AG08396 (cell line): ENCODE measurements around the gene COL4A2.

Experiments
- DNase-seq: peaks from one replicate; pipeline ENCODE4 v3.0.0; 2012; ENCODE audit warnings: low spot score, mixed read lengths

The COL4A2 gene

GRCh38 chr13:110290153-110290552 is 16.9 kb upstream of the COL4A2 start:
- DNase-seq, result no peak

GRCh38 chr13:110290826-110291225 is 16.3 kb upstream of the COL4A2 start:
- no peak for DNase-seq

- no peak for DNase-seq
Observed at GRCh38 chr13:110291286-110291685, 15.8 kb upstream of the COL4A2 start.

GRCh38 chr13:110293037-110293436 is 14.0 kb upstream of the COL4A2 start:
- DNase-seq, result no peak

GRCh38 chr13:110293649-110294048 is 13.4 kb upstream of the COL4A2 start:
- no peak for DNase-seq

- DNase-seq, result no peak
Observed at GRCh38 chr13:110294146-110294545, 12.9 kb upstream of the COL4A2 start.

GRCh38 chr13:110294622-110295021 is 12.5 kb upstream of the COL4A2 start:
- no peak for DNase-seq

GRCh38 chr13:110297011-110297410 is 10.1 kb upstream of the COL4A2 start:
- no peak for DNase-seq

- no peak for DNase-seq
Observed at GRCh38 chr13:110297766-110298504, 9.1 kb upstream of the COL4A2 start.

GRCh38 chr13:110298505-110299282 is 8.4 kb upstream of the COL4A2 start:
- DNase-seq, result no peak

- DNase-seq, result no peak
Observed at GRCh38 chr13:110299283-110299840, 7.7 kb upstream of the COL4A2 start.

- DNase-seq, result no peak
Observed at GRCh38 chr13:110300090-110300815, 6.8 kb upstream of the COL4A2 start.

GRCh38 chr13:110301083-110301482 is 6.0 kb upstream of the COL4A2 start:
- DNase-seq, result no peak

- peak; percentile 80 for DNase-seq
Observed at GRCh38 chr13:110301606-110302553, 5.2 kb upstream of the COL4A2 start.

GRCh38 chr13:110302997-110303396 is 4.1 kb upstream of the COL4A2 start:
- no peak for DNase-seq

- DNase-seq, result no peak
Observed at GRCh38 chr13:110303644-110304043, 3.4 kb upstream of the COL4A2 start.

GRCh38 chr13:110304256-110304655 is 2.8 kb upstream of the COL4A2 start:
- peak; percentile 42 for DNase-seq

GRCh38 chr13:110305001-110305400 is 2.1 kb upstream of the COL4A2 start:
- DNase-seq, result no peak

GRCh38 chr13:110305544-110305943 is 1.5 kb upstream of the COL4A2 start:
- DNase-seq, result no peak

GRCh38 chr13:110305949-110306339 is 1.1 kb upstream of the COL4A2 start:
- no peak for DNase-seq

GRCh38 chr13:110306340-110306959 is 634 bp upstream of the COL4A2 start:
- DNase-seq, result peak; percentile 33
